Measurements from ENCODE around the gene RPS6KA1.
"Not testable (repeated sequence)": the region's sequence is repeated elsewhere in the genome, so short reads cannot be mapped to it uniquely, and the experiment has no call there.

Gene RPS6KA1

GRCh38 chr1:26529655-26530409, at the start of gene RPS6KA1:
TSS of gene RPS6KA1 (plus strand) at chr1:26529761. CDS start at chr1:26529921, 160 bp downstream.
- DNase-seq (ENCODE audit: low read depth in 2 of 2) = no peak

DNA sequence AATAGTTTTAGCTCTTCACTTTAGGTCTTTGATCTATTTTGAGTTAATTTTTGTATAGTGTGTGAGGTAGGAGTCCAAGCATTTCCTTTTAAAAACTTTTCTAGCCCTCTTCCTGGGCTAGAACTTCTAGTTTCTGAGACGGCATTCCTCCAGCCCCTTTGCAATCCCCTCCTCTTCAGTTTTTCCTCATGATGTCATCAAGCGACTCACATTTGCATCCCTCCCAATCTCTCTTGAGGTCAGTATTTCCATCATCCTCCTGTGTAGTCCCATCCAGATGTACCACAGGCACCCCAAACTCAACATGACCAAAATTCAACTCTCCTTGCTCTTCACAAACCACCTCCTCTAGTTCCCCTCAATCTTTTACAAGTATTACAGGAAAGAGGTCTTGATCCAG, 46.6 kb upstream of the RPS6KA1 start:
- no peak for DNase-seq (ENCODE audit: low read depth in 2 of 2)

DNA sequence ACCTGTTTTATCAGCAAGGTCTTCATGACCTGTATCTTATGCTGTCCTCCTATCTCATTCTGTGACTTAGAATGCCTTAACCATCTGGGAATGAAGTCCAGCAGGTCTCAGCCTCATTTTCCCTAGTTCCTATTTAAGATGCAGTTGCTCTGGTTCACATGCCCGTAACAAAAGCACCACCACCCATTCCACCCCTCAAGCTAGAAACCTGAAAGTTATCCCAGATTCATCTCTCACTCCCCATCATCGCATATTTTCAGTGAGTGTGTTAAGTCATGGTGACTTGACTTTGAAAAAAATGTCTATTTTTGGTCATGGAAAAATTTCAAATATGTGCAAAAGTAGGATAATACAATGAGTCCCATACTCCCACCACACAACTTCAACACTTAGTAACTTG, 45.6 kb upstream of the RPS6KA1 start:
- DNase-seq (ENCODE audit: low read depth in 2 of 2) = no peak

- no peak for DNase-seq (ENCODE audit: low read depth in 2 of 2)
These were observed 39.4 kb upstream of the RPS6KA1 start for GRCh38 chr1:26490155-26490554.

GRCh38 chr1:26493267-26493666, 36.3 kb upstream of the RPS6KA1 start:
- no peak for DNase-seq (ENCODE audit: low read depth in 2 of 2)

DNA sequence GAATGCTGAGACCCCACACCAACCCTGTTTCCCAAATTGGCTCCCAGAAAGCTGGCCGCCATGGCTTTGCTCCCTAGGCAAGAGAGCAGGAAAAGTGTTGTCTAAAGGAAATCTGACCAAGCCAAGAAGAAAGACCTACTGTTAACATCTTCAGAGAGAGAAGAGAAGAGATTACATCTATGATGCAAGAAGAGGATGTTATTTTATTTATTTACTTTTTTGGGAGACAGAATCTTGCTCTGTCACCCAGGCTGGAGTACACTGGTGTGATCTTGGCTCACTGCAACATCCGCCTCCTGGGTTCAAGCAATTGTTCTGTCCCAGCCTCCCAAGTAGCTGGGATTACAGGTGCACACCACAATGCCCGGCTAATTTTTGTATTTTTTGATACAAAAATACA, 35.6 kb upstream of the RPS6KA1 start:
- no peak for DNase-seq (ENCODE audit: low read depth in 2 of 2)

- no peak for DNase-seq (ENCODE audit: low read depth in 2 of 2)
These were observed 32.7 kb upstream of the RPS6KA1 start for GRCh38 chr1:26496861-26497260.

- no peak for DNase-seq (ENCODE audit: low read depth in 2 of 2)
These were observed 30.7 kb upstream of the RPS6KA1 start for GRCh38 chr1:26498894-26499293.

- DNase-seq (ENCODE audit: low read depth in 2 of 2) = peak; percentile 76 to 95
These were observed 28.9 kb upstream of the RPS6KA1 start for GRCh38 chr1:26500488-26501175.

- not testable (repeated sequence) for DNase-seq (ENCODE audit: low read depth in 2 of 2)
These were observed 18.9 kb upstream of the RPS6KA1 start for GRCh38 chr1:26510711-26511110.

GRCh38 chr1:26515836-26516235, 13.7 kb upstream of the RPS6KA1 start:
- DNase-seq (ENCODE audit: low read depth in 2 of 2) = not testable (repeated sequence)

GRCh38 chr1:26516987-26517765, 12.4 kb upstream of the RPS6KA1 start:
- no peak for DNase-seq (ENCODE audit: low read depth in 2 of 2)

DNA sequence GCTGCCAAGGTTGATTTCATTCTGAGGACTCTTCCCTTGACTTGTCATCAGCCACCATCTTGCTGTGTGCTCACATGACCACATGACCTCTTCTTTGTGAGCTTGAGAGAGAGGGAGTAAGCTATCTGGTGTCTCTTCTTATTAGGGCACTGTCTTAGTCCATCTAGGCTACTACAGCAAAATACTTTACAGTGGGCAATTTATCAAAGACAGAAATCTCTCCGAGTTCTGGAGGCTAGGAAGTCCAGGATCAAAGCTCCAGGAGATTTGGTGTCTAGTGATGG, 11.9 kb upstream of the RPS6KA1 start:
- DNase-seq (ENCODE audit: low read depth in 2 of 2) = no peak

DNA sequence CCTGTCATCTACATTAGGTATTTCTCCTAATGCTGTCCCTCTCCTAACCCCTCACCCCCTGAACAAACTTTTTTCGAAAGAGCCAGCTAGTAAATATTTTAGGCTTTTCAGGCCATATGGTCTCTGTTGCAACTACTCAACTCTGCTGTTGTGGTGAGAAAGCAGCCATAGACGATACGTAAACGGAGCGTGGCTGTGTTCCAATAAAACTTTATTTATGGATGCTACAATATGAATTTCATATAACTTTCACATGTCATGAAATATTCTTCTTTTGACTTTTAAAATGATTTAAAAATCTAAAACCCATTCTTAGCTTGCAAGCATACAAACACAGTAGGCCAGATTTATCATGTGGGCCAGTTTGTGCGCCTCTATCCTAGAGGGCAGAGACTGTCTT, 11.2 kb upstream of the RPS6KA1 start:
- DNase-seq (ENCODE audit: low read depth in 2 of 2) = no peak

- DNase-seq (ENCODE audit: low read depth in 2 of 2) = no peak
These were observed 9.2 kb upstream of the RPS6KA1 start for GRCh38 chr1:26520339-26520738.

DNA sequence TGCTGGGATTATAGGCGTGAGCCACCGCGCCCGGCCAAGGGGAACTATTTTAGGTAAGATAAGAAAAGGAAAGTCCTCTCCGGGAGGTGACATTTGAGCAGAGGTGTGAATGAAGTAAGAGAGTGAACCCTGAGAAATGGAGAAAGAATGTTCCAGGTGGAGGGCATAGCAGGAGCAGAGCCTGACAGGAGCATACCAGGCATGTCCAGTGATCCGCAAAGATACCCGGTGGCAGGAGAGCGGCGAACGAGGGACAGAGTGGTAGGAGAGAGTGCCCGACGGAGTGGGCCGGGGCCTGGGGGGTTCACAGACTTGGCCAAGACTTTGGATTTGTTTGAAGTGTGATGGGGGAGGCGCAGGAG, 7.9 kb upstream of the RPS6KA1 start:
- DNase-seq (ENCODE audit: low read depth in 2 of 2) = no peak

DNA sequence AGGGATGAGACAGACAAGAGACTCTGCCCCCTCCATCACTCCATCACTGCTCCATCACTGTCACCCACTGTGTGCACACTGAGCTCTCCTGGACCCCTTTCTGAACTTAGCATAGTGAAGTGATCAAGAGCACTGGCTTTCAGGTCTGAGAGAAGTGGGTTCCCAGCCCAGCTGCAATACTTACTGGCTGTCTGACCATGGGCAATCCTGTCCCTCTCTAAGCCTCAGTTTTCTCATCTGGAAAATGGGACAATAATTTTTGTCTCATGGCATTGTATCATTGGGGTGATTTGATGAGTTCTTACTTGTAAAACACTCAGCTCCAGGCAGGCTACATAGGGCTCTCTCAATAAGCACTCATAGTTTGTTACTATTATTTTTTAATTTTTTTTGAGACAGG, 7.5 kb upstream of the RPS6KA1 start:
- DNase-seq (ENCODE audit: low read depth in 2 of 2) = no peak

DNA sequence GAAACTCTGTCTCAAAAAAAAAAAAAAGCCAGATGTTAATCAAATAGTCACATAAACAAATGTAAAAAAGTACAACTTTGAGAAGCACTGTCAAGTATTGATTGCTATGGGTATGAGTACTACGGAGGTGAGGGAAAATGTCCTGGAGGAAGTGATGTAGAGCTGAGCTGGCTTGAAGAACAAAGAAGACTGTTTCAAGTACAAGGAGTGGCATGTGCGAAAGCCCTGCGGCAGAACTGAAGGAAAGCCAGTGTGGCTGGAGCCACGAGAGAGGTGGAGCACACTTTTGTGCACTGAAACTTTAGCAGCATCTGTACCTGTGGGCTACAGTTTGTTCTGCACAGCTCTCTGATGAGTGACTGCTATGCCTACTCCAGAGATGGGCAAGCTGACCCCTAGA, 5.4 kb upstream of the RPS6KA1 start:
- no peak for DNase-seq (ENCODE audit: low read depth in 2 of 2)

DNA sequence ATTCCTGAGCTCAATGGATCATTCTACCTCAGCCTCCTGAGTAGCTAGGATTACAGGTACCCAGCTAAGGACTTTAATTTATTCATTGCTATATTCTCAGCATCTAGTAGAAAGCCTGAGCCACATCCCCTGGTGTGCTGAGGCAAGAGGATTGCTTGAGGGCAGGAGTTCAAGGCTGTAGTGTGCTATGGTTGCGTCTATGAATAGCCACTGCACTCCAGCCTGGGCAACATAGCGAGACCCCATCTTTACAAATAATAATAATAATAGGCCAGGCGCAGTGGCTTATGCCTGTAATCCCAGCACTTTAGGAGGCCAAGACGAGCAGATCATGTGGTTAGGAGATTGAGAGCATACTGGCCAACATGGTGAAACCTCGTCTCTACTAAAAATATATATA, 3.3 kb upstream of the RPS6KA1 start:
- no peak for DNase-seq (ENCODE audit: low read depth in 2 of 2)

DNA sequence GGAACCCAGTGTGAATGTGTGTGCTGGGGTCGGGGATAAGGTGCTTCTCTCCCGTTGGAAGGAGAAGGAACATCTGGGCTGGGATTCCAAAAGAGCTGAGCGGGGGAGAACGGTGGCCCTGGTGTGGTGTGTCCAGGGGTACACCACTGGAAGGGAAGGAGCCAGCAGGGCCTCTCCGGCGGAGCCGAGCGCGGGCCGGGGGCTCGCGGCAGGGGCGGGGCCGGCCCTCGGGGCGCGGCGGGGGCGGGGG, 231 bp upstream of the RPS6KA1 start:
- DNase-seq (ENCODE audit: low read depth in 2 of 2) = no peak

GRCh38 chr1:26530410-26530894, 891 bp downstream of the RPS6KA1 start:
- DNase-seq (ENCODE audit: low read depth in 2 of 2) = no peak

- no peak for DNase-seq (ENCODE audit: low read depth in 2 of 2)
These were observed 1.5 kb downstream of the RPS6KA1 start for GRCh38 chr1:26530895-26531598.
